PC-9 (cell line): ENCODE data around the gene FOXR1. TPM values are rescaled to one million over a fixed set of nuclear protein-coding genes. Genes with fewer than 3 reads are reported as not detected.
A peak's percentile ranks its signal among the peaks of the same experiment; 100 is the strongest.

Experiments used
- BruUV-seq: library from RNA; stranded (reverse); fragments of 400-500 nt; replicated peaks from 2 replicates; lab custom pipeline; 2021; lab: Mats Ljungman, UMichigan
- CTCF ChIA-PET: fragments of 300-600 bp; sonication (Branson Sonifier 250); formaldehyde crosslinking; loops from one replicate; lab custom pipeline; 2022; ENCODE audit warnings: antibody characterized with exemption; lab: Charles Lee
- POLR2A ChIA-PET: fragments of 300-600 bp; sonication (Branson Sonifier 250); formaldehyde crosslinking; loops from one replicate; lab custom pipeline; 2022; ENCODE audit warnings: antibody characterized with exemption; ENCODE audit not compliant: unreplicated experiment; lab: Charles Lee
- DNase-seq, 2 experiments: peaks; one replicate each; pipeline versions ENCODE4 v3.0.0 to v3.0.0-alpha.2; 2015 to 2022; ENCODE audit warnings: mixed read lengths in 1 of 2
- H2AFZ ChIP-seq: fragments of 200-600 bp; sonication (generic); 2 replicates; pipeline ENCODE4 v1.8.1; 2017; ENCODE audit warnings: antibody characterized with exemption
- H3F3A ChIP-seq: fragments of 200-600 bp; sonication (generic); 2 replicates; pipeline ENCODE4 v1.8.1; 2017; ENCODE audit warnings: antibody characterized with exemption, mild to moderate bottlenecking, low read depth; ENCODE audit not compliant: insufficient read depth
- H3K27ac ChIP-seq: fragments of 200-600 bp; sonication (generic); 2 replicates; pipeline ENCODE4 v1.6.1; 2016; ENCODE audit warnings: mixed run types
- H3K27me3 ChIP-seq: fragments of 200-600 bp; sonication (generic); 2 replicates; pipeline ENCODE4 v1.6.1; 2016; ENCODE audit warnings: low read depth, mixed run types; ENCODE audit not compliant: insufficient read depth
- H3K36me3 ChIP-seq: fragments of 200-600 bp; sonication (generic); 2 replicates; pipeline ENCODE4 v1.6.1; 2016; ENCODE audit warnings: low read depth, mixed run types
- H3K4me1 ChIP-seq: fragments of 200-600 bp; sonication (generic); replicated peaks from 2 replicates; pipeline ENCODE4 v1.6.1; 2016; ENCODE audit warnings: mixed run types; ENCODE audit not compliant: insufficient read depth
- H3K4me2 ChIP-seq: fragments of 200-600 bp; sonication (generic); 2 replicates; pipeline ENCODE4 v1.6.1; 2017; ENCODE audit warnings: mixed run types
- H3K4me3 ChIP-seq: fragments of 200-600 bp; sonication (generic); 2 replicates; pipeline ENCODE4 v1.6.1; 2016; ENCODE audit warnings: mixed run types
- H3K79me2 ChIP-seq: fragments of 200-600 bp; sonication (generic); 2 replicates; pipeline ENCODE4 v1.6.1; 2017; ENCODE audit warnings: low read depth, mixed run types
- H3K9me2 ChIP-seq: fragments of 200-600 bp; sonication (generic); 2 replicates; pipeline ENCODE4 v1.8.1; 2017; ENCODE audit warnings: mild to moderate bottlenecking; ENCODE audit not compliant: insufficient read depth
- H3K9me3 ChIP-seq: fragments of 200-600 bp; sonication (generic); 2 replicates; pipeline ENCODE4 v1.8.1; 2016; ENCODE audit warnings: low read depth; ENCODE audit not compliant: insufficient read depth
- H4K20me1 ChIP-seq: fragments of 200-600 bp; sonication (generic); 2 replicates; pipeline ENCODE4 v1.8.1; 2017; ENCODE audit not compliant: insufficient read depth
- CTCF ChIP-seq: fragments of 200-600 bp; sonication (generic); conservative IDR thresholded peaks from 2 replicates; pipeline ENCODE4 v1.6.1; 2017; ENCODE audit warnings: mixed run types, antibody characterized with exemption, mild to moderate bottlenecking, moderate library complexity
- EZH2 ChIP-seq: fragments of 200-600 bp; sonication (generic); IDR thresholded peaks from 2 replicates; pipeline ENCODE4 v1.8.0; 2017; ENCODE audit warnings: antibody characterized with exemption, low read depth
- intact Hi-C: fragments of 100-400 bp; cut with micrococcal nuclease; formaldehyde crosslinking; loops from one replicate; pipeline ENCODE4 v1.10.0; 2022; ENCODE audit not compliant: unreplicated experiment
- total RNA-seq: library from RNA; stranded (reverse); gene quantifications from 2 replicates; pipeline ENCODE4 v1.2.3, GENCODE V29; 2021

FOXR1 gene
- total RNA-seq, 1 experiment from 2014 or later = not detected

GRCh38 chr11:119029340-119030028 is 57.9 kb downstream of the FOXR1 start:
- POLR2A ChIA-PET = no interaction called here
- Histone ChIP-seq H3K4me2 (peak overlapping the region; percentile 98), H3K4me3 (peak overlapping the region; percentile 80), H4K20me1 (no peaks in the 10 kb centered on the region), H2AFZ (peak overlapping the region; percentile 99), H3F3A (peaks cover 17% of the 10 kb centered on the region; the same call in 1 of the 2 replicates), H3K27me3 (no peaks in the 10 kb centered on the region), H3K36me3 (0 out of 2 replicates have a peak, but pooled peaks cover 10% of the 10 kb centered on the region), H3K79me2 (peaks cover 16% of the 10 kb centered on the region), H3K9me2 (no peaks in the 10 kb centered on the region), H3K27ac (no peak overlapping the region), H3K4me1 (peaks cover 14% of the 10 kb centered on the region; the same call in 1 of the 2 replicates), H3K9me3 (no peaks in the 10 kb centered on the region)
- no peak for TF ChIP-seq CTCF
- no peak for TF ChIP-seq EZH2
- CTCF ChIA-PET = interaction anchor here (0.7 to 1.5 kb wide), 2 partner anchors 38 to 79 kb away, joined by 3 to 7 read pairs; partner anchors contain the start of gene VPS11
- DNase-seq = peak in 1 of 2 experiments; percentile 15
- BruUV-seq = no TSS peak
- intact Hi-C loops = no loop called here

GRCh38 chr11:119030029-119030328 is 58.4 kb downstream of the FOXR1 start:
- intact Hi-C loops = no loop called here
- POLR2A ChIA-PET = interaction anchor here (0.6 kb wide), 2 partner anchors 73 to 165 kb away, joined by 3 to 11 read pairs; no protein-coding TSS in a partner anchor
- H3K27ac ChIP-seq = no peak overlapping the region

More at GRCh38 chr11:119030029-119030328, 58.4 kb downstream of the FOXR1 start:
- TSS peak; percentile 57 for BruUV-seq
- CTCF ChIA-PET = interaction anchor here (0.7 to 1.5 kb wide), 2 partner anchors 38 to 79 kb away, joined by 3 to 7 read pairs; partner anchors contain the start of gene VPS11
- Histone ChIP-seq H3K4me1 (peaks cover 14% of the 10 kb centered on the region; the same call in 1 of the 2 replicates), H3K36me3 (0 out of 2 replicates have a peak, but pooled peaks cover 5% of the 10 kb centered on the region), H3K4me2 (peak overlapping the region; percentile 98), H3K9me3 (no peaks in the 10 kb centered on the region), H3K27me3 (no peaks in the 10 kb centered on the region), H4K20me1 (no peaks in the 10 kb centered on the region), H3K79me2 (peaks cover 16% of the 10 kb centered on the region), H3K4me3 (peak overlapping the region; percentile 80), H2AFZ (peak overlapping the region; percentile 99), H3K9me2 (no peaks in the 10 kb centered on the region), H3F3A (peaks cover 21% of the 10 kb centered on the region; the same call in 1 of the 2 replicates)
- TF ChIP-seq CTCF = no peak
- no peak for TF ChIP-seq EZH2
- no peak for DNase-seq
